ENCODE data around the gene ENOX2.

DNA sequence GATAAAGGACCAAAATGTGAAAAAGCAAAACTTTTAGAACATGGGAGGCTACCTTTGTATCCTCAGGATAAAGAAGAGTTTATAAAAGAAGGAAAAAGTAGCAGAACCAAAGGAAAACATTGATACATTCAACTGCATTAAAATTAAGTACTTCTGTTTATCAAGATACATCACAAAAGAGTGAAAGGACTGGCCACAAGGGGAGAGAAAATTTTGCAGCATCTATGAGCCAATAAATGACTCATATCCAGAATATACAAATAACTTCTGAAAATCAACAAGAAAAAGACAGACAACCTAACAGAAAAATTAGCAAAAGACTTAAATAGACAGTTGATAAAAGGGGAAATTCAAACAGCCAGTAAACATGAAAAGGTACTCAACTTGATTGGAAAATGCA lies 324.1 kb downstream of the ENOX2 start:
- no peak for TF ChIP-seq EZH2 (IDR thresholded peaks at IDR 0.05; ENCODE audit: low read length, missing control alignments)
- TF ChIP-seq, protein P1, sequence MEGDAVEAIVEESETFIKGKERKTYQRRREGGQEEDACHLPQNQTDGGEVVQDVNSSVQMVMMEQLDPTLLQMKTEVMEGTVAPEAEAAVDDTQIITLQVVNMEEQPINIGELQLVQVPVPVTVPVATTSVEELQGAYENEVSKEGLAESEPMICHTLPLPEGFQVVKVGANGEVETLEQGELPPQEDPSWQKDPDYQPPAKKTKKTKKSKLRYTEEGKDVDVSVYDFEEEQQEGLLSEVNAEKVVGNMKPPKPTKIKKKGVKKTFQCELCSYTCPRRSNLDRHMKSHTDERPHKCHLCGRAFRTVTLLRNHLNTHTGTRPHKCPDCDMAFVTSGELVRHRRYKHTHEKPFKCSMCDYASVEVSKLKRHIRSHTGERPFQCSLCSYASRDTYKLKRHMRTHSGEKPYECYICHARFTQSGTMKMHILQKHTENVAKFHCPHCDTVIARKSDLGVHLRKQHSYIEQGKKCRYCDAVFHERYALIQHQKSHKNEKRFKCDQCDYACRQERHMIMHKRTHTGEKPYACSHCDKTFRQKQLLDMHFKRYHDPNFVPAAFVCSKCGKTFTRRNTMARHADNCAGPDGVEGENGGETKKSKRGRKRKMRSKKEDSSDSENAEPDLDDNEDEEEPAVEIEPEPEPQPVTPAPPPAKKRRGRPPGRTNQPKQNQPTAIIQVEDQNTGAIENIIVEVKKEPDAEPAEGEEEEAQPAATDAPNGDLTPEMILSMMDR (conservative IDR thresholded peaks at IDR 0.05 in 1 of 2, IDR thresholded peaks at IDR 0.05 in 1 of 2; ENCODE audit: low read depth in 1 of 2, low read length in 2 of 2) = no peak

All from fibroblast of lung (primary cell).